ENCODE results near the gene DTNB.
"Not testable (repeated sequence)": the region's sequence is repeated elsewhere in the genome, so short reads cannot be mapped to it uniquely, and the experiment has no call there.

The DTNB gene

GRCh38 chr2:25546852-25547251 lies 126.5 kb downstream of the DTNB start:
- no peak for DNase-seq (ENCODE audit: low read depth in 2 of 2)

- DNase-seq (ENCODE audit: low read depth in 2 of 2) = no peak
These were observed 127.5 kb downstream of the DTNB start for GRCh38 chr2:25545899-25546298.

- DNase-seq (ENCODE audit: low read depth in 2 of 2) = no peak
These were observed 128.9 kb downstream of the DTNB start for GRCh38 chr2:25544445-25544844.

- no peak for DNase-seq (ENCODE audit: low read depth in 2 of 2)
These were observed 129.4 kb downstream of the DTNB start for GRCh38 chr2:25543939-25544338.

GRCh38 chr2:25541378-25541777 lies 132.0 kb downstream of the DTNB start:
- no peak for DNase-seq (ENCODE audit: low read depth in 2 of 2)

- no peak for DNase-seq (ENCODE audit: low read depth in 2 of 2)
These were observed 134.2 kb downstream of the DTNB start for GRCh38 chr2:25539136-25539535.

- no peak for DNase-seq (ENCODE audit: low read depth in 2 of 2)
These were observed 135.9 kb downstream of the DTNB start for GRCh38 chr2:25537526-25537925.

- DNase-seq (ENCODE audit: low read depth in 2 of 2) = not testable (repeated sequence)
These were observed 137.7 kb downstream of the DTNB start for GRCh38 chr2:25535411-25536289.

GRCh38 chr2:25534937-25535336 lies 138.4 kb downstream of the DTNB start:
- DNase-seq (ENCODE audit: low read depth in 2 of 2) = not testable (repeated sequence)

GRCh38 chr2:25534455-25534854 lies 138.9 kb downstream of the DTNB start:
- no peak for DNase-seq (ENCODE audit: low read depth in 2 of 2)

- not testable (repeated sequence) for DNase-seq (ENCODE audit: low read depth in 2 of 2)
These were observed 139.6 kb downstream of the DTNB start for GRCh38 chr2:25533771-25534170.

- no peak for DNase-seq (ENCODE audit: low read depth in 2 of 2)
These were observed 140.9 kb downstream of the DTNB start for GRCh38 chr2:25532521-25532920.

- no peak for DNase-seq (ENCODE audit: low read depth in 2 of 2)
These were observed 144.3 kb downstream of the DTNB start for GRCh38 chr2:25529034-25529433.

GRCh38 chr2:25528173-25528572 lies 145.2 kb downstream of the DTNB start:
- DNase-seq (ENCODE audit: low read depth in 2 of 2) = no peak

- DNase-seq (ENCODE audit: low read depth in 2 of 2) = no peak
These were observed 148.9 kb downstream of the DTNB start for GRCh38 chr2:25524507-25524906.

- DNase-seq (ENCODE audit: low read depth in 2 of 2) = no peak
These were observed 150.3 kb downstream of the DTNB start for GRCh38 chr2:25523060-25523459.

GRCh38 chr2:25521665-25522387 lies 151.6 kb downstream of the DTNB start:
- peak in 1 of 2 donors; percentile 27 for DNase-seq (ENCODE audit: low read depth in 2 of 2)

GRCh38 chr2:25521126-25521525 lies 152.3 kb downstream of the DTNB start:
- DNase-seq (ENCODE audit: low read depth in 2 of 2) = no peak

- DNase-seq (ENCODE audit: low read depth in 2 of 2) = no peak
These were observed 155.7 kb downstream of the DTNB start for GRCh38 chr2:25517701-25518100.

- no peak for DNase-seq (ENCODE audit: low read depth in 2 of 2)
These were observed 159.2 kb downstream of the DTNB start for GRCh38 chr2:25514043-25514637.

GRCh38 chr2:25512707-25513106 lies 160.7 kb downstream of the DTNB start:
- DNase-seq (ENCODE audit: low read depth in 2 of 2) = no peak

- no peak for DNase-seq (ENCODE audit: low read depth in 2 of 2)
These were observed 167.2 kb downstream of the DTNB start for GRCh38 chr2:25506226-25506625.

GRCh38 chr2:25505622-25506021 lies 167.8 kb downstream of the DTNB start:
- DNase-seq (ENCODE audit: low read depth in 2 of 2) = no peak
